AG09319 (cell line): ENCODE data around the gene COBL.

Source experiments
- DNase-seq: peaks from one replicate; pipeline ENCODE4 v3.0.0-alpha.2; 2010; ENCODE audit warnings: low read depth; ENCODE audit errors: extremely low read depth
- CTCF ChIP-seq: IDR thresholded peaks from 2 replicates; pipeline ENCODE4 v1.5.1; 2011; ENCODE audit warnings: low read depth, mild to moderate bottlenecking, inconsistent platforms, low read length, moderate library complexity

The COBL gene

GRCh38 chr7:51027106-51027934 lies 289.3 kb downstream of the COBL start:
- no peak for TF ChIP-seq CTCF
- no peak for DNase-seq

GRCh38 chr7:51026341-51026740 lies 290.3 kb downstream of the COBL start:
- TF ChIP-seq CTCF = no peak
- no peak for DNase-seq

GRCh38 chr7:51025668-51026067 lies 290.9 kb downstream of the COBL start:
- TF ChIP-seq CTCF = no peak
- DNase-seq = no peak

- DNase-seq = no peak
- TF ChIP-seq CTCF = no peak
Measured at GRCh38 chr7:51024867-51025266, 291.7 kb downstream of the COBL start.

- no peak for DNase-seq
- TF ChIP-seq CTCF = no peak
Measured at GRCh38 chr7:51023547-51023946, 293.1 kb downstream of the COBL start.

GRCh38 chr7:51022821-51023220 lies 293.8 kb downstream of the COBL start:
- no peak for TF ChIP-seq CTCF

GRCh38 chr7:51021906-51022570 lies 294.6 kb downstream of the COBL start:
- no peak for TF ChIP-seq CTCF
- DNase-seq = no peak

More at GRCh38 chr7:51022821-51023220, 293.8 kb downstream of the COBL start:
- no peak for DNase-seq
